ENCODE measurements around the gene CCT3.

CCT3 gene

GRCh38 chr1:156384007-156384406 lies 45.9 kb upstream of the CCT3 start:
- no peak overlapping the region for H3K4me3 ChIP-seq (ENCODE audit: low read depth, low read length)
- DNase-seq (ENCODE audit: low read depth, low spot score), result no peak
- no peak for TF ChIP-seq CTCF (IDR thresholded peaks at IDR 0.05; ENCODE audit: low read depth, low read length)
- in situ Hi-C loops (cut with HindIII; ENCODE audit: low sequenced_read_pairs), result no loop called here

- in situ Hi-C loops (cut with HindIII; ENCODE audit: low sequenced_read_pairs), result no loop called here
- H3K4me3 ChIP-seq (ENCODE audit: low read depth, low read length), result no peak overlapping the region
- DNase-seq (ENCODE audit: low read depth, low spot score), result peak; percentile 34
- peak; percentile 96 for TF ChIP-seq CTCF (IDR thresholded peaks at IDR 0.05; ENCODE audit: low read depth, low read length)
Measured at GRCh38 chr1:156383023-156383422, 44.9 kb upstream of the CCT3 start.

GRCh38 chr1:156382561-156382960 lies 44.5 kb upstream of the CCT3 start:
- no peak overlapping the region for H3K4me3 ChIP-seq (ENCODE audit: low read depth, low read length)
- no peak for DNase-seq (ENCODE audit: low read depth, low spot score)
- TF ChIP-seq CTCF (IDR thresholded peaks at IDR 0.05; ENCODE audit: low read depth, low read length), result no peak
- in situ Hi-C loops (cut with HindIII; ENCODE audit: low sequenced_read_pairs), result no loop called here

- in situ Hi-C loops (cut with HindIII; ENCODE audit: low sequenced_read_pairs), result no loop called here
- DNase-seq (ENCODE audit: low read depth, low spot score), result no peak
- no peak overlapping the region for H3K4me3 ChIP-seq (ENCODE audit: low read depth, low read length)
Measured at GRCh38 chr1:156379420-156380165, 41.5 kb upstream of the CCT3 start.

GRCh38 chr1:156378557-156378956 lies 40.5 kb upstream of the CCT3 start:
- TF ChIP-seq CTCF (IDR thresholded peaks at IDR 0.05; ENCODE audit: low read depth, low read length), result no peak
- H3K4me3 ChIP-seq (ENCODE audit: low read depth, low read length), result no peak overlapping the region
- in situ Hi-C loops (cut with HindIII; ENCODE audit: low sequenced_read_pairs), result no loop called here
- DNase-seq (ENCODE audit: low read depth, low spot score), result no peak

More at GRCh38 chr1:156379420-156380165, 41.5 kb upstream of the CCT3 start:
- TF ChIP-seq CTCF (IDR thresholded peaks at IDR 0.05; ENCODE audit: low read depth, low read length), result no peak

- in situ Hi-C loops (cut with HindIII; ENCODE audit: low sequenced_read_pairs), result no loop called here
- DNase-seq (ENCODE audit: low read depth, low spot score), result no peak
- no peak overlapping the region for H3K4me3 ChIP-seq (ENCODE audit: low read depth, low read length)
- no peak for TF ChIP-seq CTCF (IDR thresholded peaks at IDR 0.05; ENCODE audit: low read depth, low read length)
Measured at GRCh38 chr1:156376958-156377919, 39.1 kb upstream of the CCT3 start.

Data from astrocyte of the spinal cord (primary cell).